Astrocyte (in vitro differentiated cells and primary cell): ENCODE measurements around the gene MPHOSPH9.

Source experiments
- EZH2 ChIP-seq: IDR thresholded peaks from 2 replicates; pipeline ENCODE4 v1.6.1; 2012; ENCODE audit warnings: mild to moderate bottlenecking, low read length, inconsistent platforms; ENCODE audit not compliant: insufficient read depth
- TF ChIP-seq, protein P1 (sequence below): IDR thresholded peaks from 2 replicates; pipeline ENCODE4 v1.5.1; 2011; ENCODE audit warnings: low read depth, mild to moderate bottlenecking, inconsistent platforms, low read length, moderate library complexity; ENCODE audit not compliant: insufficient read depth

DNA sequence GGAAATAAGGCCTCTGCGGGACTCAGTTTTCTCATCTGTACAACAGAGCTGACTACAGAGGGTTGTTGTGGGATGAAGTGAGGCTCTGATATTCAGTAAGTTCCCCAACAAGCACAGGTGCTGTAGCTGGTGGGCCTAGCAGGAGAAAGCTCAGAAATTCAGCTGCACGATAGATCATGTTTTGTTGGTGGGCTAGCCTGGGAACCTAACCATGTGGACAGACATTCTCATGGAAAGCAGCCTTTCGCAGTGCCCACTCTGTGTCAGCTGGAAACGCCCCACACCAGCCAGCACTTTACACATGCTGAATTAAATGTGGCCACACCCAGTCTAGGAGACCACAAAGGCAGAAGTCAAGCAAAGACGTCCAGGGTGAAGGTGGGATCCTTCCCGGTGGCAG lies 98.1 kb downstream of the MPHOSPH9 start:
- TF ChIP-seq, protein P1, sequence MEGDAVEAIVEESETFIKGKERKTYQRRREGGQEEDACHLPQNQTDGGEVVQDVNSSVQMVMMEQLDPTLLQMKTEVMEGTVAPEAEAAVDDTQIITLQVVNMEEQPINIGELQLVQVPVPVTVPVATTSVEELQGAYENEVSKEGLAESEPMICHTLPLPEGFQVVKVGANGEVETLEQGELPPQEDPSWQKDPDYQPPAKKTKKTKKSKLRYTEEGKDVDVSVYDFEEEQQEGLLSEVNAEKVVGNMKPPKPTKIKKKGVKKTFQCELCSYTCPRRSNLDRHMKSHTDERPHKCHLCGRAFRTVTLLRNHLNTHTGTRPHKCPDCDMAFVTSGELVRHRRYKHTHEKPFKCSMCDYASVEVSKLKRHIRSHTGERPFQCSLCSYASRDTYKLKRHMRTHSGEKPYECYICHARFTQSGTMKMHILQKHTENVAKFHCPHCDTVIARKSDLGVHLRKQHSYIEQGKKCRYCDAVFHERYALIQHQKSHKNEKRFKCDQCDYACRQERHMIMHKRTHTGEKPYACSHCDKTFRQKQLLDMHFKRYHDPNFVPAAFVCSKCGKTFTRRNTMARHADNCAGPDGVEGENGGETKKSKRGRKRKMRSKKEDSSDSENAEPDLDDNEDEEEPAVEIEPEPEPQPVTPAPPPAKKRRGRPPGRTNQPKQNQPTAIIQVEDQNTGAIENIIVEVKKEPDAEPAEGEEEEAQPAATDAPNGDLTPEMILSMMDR = no peak
- no peak for TF ChIP-seq EZH2
